ENCODE data around the gene GAREM1.

The GAREM1 gene

DNA sequence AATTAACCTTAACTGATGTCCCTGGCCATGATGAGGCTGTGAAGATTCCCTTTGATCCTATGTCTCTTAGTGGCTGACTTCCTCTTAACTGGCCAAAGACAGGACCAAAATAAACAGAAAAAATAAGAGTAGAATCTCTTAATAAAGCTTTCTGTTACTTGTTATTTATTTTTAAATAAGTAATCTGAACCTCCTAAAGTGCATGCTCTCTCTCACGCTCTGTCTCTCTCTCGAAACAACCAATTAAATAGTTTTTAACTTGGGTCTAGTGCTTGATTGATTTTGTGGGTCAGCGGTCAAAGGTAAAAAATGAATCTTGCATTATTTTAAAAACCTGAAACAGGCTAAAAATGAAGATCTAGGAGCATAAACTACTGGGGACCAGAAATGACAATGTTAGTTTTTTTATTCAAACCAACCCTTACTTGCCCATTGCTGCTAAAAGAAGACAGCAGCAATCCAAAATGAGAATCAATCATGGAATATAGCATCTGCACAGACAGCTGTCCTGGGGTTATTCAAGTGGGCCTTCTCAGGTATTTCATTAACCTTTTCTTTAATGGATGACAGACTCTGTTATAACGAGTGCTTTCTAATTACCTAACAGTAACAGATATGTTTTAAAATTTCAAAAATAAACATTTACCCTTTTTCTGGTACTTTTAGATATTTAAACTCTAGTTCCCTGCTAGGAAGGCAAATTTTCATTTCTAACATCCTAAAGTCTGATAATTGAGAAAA, 11.2 kb downstream of the GAREM1 start:
- DNase-seq (ENCODE audit: low read depth in 2 of 2): no peak

GRCh38 chr18:32455361-32455760, 15.3 kb downstream of the GAREM1 start:
- no peak for DNase-seq (ENCODE audit: low read depth in 2 of 2)

DNA sequence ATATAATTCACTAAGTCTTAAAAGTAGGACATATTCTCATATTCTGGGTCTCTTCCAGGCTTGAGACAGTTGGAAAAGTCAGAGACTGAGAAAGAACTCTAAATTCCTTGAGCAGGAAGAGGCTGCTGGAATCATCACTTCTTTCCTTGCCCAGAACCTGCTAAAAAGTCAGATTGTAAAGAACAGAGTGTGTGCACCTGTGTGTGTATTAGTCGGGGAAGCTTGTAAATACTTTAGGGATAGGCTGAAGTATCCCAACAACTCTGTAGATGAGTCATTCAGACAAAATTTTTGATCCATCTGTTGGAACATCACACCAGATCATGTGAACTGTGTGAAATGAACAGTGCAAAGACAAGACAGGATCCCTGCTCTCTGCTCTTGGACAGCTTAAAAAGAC, 16.1 kb downstream of the GAREM1 start:
- DNase-seq (ENCODE audit: low read depth in 2 of 2): no peak

GRCh38 chr18:32450874-32451273, 19.8 kb downstream of the GAREM1 start:
- DNase-seq (ENCODE audit: low read depth in 2 of 2): no peak

- no peak for DNase-seq (ENCODE audit: low read depth in 2 of 2)
Measured at GRCh38 chr18:32450026-32450691, 20.5 kb downstream of the GAREM1 start.

GRCh38 chr18:32446780-32447179, 23.9 kb downstream of the GAREM1 start:
- DNase-seq (ENCODE audit: low read depth in 2 of 2): no peak

GRCh38 chr18:32445846-32446245, 24.8 kb downstream of the GAREM1 start:
- DNase-seq (ENCODE audit: low read depth in 2 of 2): no peak

- no peak for DNase-seq (ENCODE audit: low read depth in 2 of 2)
Measured at GRCh38 chr18:32443706-32444215, 26.9 kb downstream of the GAREM1 start.

- no peak for DNase-seq (ENCODE audit: low read depth in 2 of 2)
Measured at GRCh38 chr18:32443033-32443705, 27.5 kb downstream of the GAREM1 start.

- no peak for DNase-seq (ENCODE audit: low read depth in 2 of 2)
Measured at GRCh38 chr18:32442575-32442974, 28.1 kb downstream of the GAREM1 start.

GRCh38 chr18:32441533-32441932, 29.1 kb downstream of the GAREM1 start:
- DNase-seq (ENCODE audit: low read depth in 2 of 2): no peak

DNA sequence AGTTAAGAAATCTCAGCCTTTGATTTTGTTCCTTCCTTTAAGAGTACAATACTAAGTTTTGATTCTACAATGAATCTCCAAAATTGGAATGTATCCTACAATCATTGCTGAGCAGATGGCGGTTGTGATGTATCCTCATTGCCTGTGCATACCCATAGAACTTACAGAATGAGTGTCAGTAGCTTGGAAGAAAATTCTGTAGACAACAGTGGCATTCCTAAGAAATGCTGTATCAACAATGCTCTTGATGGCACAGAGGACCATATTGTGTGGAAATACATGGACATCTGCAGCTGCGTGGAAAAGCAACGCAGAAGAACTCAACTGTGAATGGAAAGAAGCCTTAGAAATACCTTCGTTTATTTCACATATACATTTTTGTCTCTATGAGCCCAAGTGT, 30.2 kb downstream of the GAREM1 start:
- DNase-seq (ENCODE audit: low read depth in 2 of 2): no peak

DNA sequence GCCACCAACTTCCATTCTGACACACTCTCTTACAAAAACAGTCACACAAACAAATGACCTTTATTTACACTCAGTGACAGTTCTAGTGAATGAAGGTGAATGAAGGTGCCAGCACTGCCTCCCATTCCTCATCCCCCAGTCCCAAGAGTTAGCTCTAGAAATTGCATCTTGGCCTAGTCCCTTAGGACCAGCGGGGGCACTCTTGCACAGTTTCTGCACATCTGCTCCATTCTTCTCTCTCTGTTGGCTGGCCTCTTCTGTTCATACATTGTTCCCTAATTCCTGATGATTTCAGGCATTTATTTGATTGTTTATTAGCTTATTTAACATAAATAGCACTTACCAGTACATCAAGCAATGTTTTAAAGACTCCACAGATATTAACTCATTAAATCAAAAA, 30.9 kb downstream of the GAREM1 start:
- DNase-seq (ENCODE audit: low read depth in 2 of 2): no peak

DNA sequence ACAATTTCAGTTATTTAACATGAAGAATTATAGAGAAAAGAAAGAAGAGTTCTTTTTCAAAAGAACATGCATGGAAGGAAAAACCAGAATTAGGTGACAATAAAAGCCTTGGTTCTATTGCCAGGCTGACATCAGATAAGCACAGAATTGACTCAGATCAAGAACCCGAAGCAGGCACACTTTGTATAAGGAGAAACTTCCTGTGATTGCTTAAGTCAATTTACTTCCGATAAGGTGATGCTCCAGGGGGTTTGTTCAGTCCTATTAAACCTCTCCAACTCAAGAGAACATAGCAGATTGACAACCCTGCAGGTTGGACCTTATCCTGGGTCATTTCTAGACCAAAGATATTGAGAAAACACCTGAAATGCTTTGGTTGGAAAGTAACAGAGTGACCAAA, 31.4 kb downstream of the GAREM1 start:
- no peak for DNase-seq (ENCODE audit: low read depth in 2 of 2)

DNA sequence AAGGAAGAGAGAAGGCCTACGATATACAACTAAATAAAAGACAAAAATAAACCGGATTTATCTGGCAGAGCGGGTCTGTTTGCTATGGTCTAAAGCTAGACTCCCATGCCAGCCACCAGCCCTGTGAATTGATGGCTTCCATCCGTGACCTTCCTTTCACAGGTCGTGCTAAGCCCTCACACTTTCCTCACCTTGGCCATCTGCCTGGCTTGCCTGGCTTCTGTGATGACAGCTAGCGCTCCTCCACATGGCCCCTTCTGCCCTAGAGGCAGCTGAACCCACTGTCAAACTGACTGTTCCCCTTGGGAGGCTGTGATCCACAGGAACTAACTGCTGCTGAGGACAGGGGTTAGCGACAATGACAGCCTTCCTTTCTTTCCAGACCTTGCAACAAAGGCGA, 32.5 kb downstream of the GAREM1 start:
- no peak for DNase-seq (ENCODE audit: low read depth in 2 of 2)

DNA sequence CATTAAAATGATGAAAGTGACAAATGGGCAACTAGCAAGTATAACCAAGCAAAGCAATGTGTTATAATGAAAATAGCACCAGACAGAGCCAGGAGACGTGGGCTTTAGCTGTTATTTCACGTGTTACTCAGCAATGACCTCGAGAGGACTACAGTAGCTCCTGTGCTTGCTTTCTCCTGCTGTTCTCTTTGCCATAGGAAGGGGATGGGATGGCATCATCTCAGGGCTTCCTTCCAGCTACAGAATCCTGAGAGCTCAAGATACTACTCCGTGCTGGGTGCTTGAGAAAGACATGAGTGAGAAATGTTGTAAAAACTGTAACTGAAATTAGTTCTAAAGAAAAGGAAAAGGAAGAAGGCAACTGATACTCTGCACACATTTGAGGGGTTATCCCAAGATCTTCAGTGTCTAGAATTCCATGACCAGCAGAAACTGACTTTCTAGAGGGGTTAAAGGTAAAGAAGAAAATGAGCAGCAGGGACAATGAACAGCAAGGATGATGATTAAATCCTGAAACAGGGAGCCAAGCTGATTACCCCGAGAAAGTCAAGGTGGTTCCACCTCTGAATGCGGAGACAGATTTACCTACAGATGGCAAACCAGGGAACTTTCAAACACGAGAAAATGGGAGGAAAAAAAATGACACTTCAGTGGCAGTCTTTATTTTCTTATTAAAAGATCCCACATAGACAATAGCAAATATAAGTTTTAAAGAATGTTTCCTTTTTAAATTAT, 33.4 kb downstream of the GAREM1 start:
- DNase-seq (ENCODE audit: low read depth in 2 of 2): no peak

- DNase-seq (ENCODE audit: low read depth in 2 of 2): no peak
Measured at GRCh38 chr18:32435631-32436500, 34.8 kb downstream of the GAREM1 start.

GRCh38 chr18:32431753-32432152, 38.9 kb downstream of the GAREM1 start:
- no peak for DNase-seq (ENCODE audit: low read depth in 2 of 2)

- no peak for DNase-seq (ENCODE audit: low read depth in 2 of 2)
Measured at GRCh38 chr18:32429402-32429801, 41.3 kb downstream of the GAREM1 start.

GRCh38 chr18:32427084-32427900, 43.4 kb downstream of the GAREM1 start:
- DNase-seq (ENCODE audit: low read depth in 2 of 2): no peak
